ENCODE data around the gene CD164. TPM values are rescaled to one million over a fixed set of nuclear protein-coding genes. Genes with fewer than 3 reads are reported as not detected.
"Not testable (repeated sequence)": the region's sequence is repeated elsewhere in the genome, so short reads cannot be mapped to it uniquely, and the experiment has no call there.

CD164 gene
- total RNA-seq, 1 donor from 2014 or later, result 67.1 TPM

GRCh38 chr6:109342911-109343310 is 39.4 kb downstream of the CD164 start:
- no peak for DNase-seq

GRCh38 chr6:109342506-109342905 is 39.8 kb downstream of the CD164 start:
- DNase-seq, result no peak

DNA sequence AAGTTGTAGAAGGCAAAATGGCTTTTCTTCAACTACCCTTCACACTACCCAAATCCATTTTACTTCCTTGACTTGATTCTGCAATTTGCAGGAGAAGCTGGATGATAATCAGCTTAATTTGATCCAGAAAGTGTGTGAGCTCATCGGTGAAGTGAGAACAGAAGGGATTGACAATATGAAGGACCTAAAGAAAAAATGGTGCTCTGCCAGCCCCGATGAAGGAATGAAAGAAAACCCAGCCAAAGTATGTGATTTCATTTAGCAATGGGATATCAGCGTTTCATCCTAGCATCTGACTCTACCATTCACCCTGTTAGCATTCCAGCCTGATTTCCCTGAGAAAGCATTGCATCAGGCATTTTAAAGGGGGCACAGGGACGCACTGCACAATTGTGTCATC is 41.5 kb downstream of the CD164 start:
- no peak for DNase-seq

DNA sequence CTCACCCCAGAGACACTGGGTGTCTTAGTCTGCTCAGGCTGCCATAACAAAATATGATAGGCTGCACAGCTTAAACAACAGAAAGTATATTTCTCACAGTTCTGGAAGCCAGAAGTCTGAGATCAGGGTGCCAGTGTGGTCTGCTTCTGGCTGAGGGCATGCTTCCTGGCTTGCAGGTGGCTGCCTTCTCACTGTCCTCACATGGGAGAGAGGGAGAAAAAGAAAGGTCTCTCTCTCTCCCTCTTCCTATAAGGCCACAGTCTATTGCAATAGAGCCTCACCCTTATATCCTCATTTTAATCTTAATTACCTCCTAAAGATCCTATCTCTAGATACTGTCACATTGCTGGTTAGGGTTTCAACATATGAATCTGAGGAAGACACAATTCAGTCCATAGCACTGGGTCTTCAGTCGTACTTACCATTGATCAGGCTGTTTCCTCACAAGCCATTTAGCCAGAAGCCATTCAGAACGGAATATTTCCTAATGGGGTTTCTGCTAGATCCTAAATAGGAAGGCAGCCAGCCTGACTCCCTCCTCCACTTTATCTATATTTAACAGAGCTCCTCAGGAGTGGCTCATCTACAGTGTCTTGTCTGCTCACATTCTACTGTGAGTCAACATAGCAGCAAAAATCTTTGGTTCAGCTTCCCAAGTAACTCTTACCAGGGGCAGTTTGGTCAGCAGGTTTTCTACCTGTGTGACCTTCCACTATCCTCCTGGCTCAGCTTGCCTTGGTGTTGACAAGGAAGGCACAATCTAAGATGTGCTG is 42.2 kb downstream of the CD164 start:
- no peak for DNase-seq

GRCh38 chr6:109336221-109336961 is 45.9 kb downstream of the CD164 start:
- DNase-seq, result no peak

DNA sequence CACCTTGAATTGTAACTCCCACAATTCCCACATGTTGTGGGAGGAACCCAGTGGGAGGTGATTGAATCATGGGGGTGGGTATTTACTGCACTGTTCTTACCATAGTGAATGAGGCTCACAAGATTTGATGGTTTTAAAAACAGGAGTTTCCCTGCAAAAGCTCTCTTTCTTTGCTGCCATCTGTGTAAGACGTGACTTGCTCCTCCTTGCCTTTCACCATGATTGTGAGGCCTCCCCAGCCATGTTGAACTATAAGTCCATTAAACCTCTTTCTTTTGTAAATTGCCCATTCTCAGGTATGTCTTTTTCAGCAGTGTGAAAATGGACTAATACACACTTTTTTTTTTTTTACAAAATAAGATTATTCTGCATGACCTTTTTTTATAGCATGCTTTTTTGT is 48.4 kb downstream of the CD164 start:
- not testable (repeated sequence) for DNase-seq

- no peak for DNase-seq
Measured at GRCh38 chr6:109332748-109333147, 49.5 kb downstream of the CD164 start.

- no peak for DNase-seq
Measured at GRCh38 chr6:109331081-109331480, 51.2 kb downstream of the CD164 start.

GRCh38 chr6:109330263-109330662 is 52.0 kb downstream of the CD164 start:
- no peak for DNase-seq

DNA sequence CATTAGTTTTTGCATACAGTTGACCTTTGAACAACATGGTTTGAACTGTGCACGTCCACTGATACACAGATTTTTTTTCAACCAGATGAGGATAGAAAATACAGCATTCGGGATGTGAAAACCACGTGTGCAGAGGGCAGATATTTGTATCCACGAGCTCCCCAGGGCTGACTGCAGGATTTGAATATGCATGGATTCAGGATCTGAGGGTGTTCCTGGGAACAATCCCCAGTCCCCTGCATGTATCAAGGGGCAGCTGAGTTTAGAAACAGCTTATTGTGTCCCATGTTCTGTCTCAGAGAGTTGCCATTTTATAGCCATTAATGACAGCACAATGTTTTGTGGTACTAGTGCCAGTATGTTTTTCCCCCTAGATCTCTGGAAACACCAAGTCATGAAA is 53.6 kb downstream of the CD164 start:
- DNase-seq, result no peak

GRCh38 chr6:109327959-109328358 is 54.3 kb downstream of the CD164 start:
- DNase-seq, result no peak

GRCh38 chr6:109327491-109327890 is 54.8 kb downstream of the CD164 start:
- DNase-seq, result no peak

DNA sequence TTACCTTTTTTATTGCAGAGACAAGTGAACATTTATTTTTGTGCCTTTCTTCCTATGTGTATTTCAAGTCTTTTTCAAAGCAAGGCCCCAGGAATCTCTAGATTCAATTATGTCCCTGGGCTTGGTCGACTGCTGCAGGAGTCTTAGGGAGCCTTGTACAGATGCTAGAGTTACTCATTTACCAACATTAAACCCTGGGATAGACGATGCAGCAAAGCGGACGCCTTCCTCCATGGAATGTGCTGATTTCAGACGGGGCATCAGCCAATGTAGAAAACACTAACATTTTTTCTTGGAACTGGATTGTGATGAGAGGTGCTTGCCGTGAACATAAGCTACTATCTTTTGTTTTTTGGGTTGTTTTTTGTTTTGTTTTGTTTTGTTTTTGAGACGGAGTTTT is 55.9 kb downstream of the CD164 start:
- DNase-seq, result no peak

- peak; percentile 23 for DNase-seq
Measured at GRCh38 chr6:109325400-109325801, 56.9 kb downstream of the CD164 start.

DNA sequence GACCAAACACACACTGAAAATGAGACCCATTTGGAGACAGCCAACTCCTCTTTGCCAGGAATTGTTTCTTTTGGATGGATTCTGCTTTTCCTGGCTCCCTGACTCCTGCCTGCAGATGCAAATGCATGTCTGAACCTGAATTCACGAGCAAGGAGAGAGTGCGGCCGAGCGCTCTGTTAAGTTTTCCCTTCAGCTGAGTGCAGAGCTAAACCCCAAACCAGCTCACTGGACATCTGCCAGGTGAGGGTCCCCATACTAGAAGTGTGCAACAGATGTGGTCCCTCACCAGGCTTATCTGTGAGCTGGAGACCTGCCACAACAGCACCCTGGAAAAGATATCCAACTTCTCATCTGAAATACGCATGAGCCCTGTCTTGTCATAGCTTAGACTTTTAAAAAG is 59.0 kb downstream of the CD164 start:
- no peak for DNase-seq

DNA sequence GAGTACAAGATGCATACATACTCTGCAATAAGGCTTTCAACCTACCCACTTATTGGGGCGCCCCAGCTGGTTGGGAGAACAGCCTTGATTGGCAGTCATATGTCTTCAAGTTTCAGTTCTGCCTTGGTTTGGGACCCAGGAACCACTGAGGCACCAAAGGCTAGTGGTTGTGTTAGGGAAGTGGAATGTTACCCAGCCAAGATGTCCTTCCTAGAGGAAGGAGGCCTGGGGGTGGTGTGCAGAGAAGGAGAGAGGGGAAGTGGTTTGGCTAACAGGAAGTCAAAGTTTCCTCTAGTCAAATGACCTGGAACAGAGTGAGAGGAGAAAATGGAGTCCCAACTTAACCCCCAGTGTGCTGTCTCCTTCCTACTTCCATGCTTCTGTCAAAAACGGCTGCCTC is 59.4 kb downstream of the CD164 start:
- DNase-seq, result peak; percentile 10

GRCh38 chr6:109321752-109322151 is 60.5 kb downstream of the CD164 start:
- no peak for DNase-seq

- DNase-seq, result no peak
Measured at GRCh38 chr6:109320072-109320471, 62.2 kb downstream of the CD164 start.

- peak; percentile 43 for DNase-seq
Measured at GRCh38 chr6:109318328-109318876, 63.9 kb downstream of the CD164 start.

- DNase-seq, result no peak
Measured at GRCh38 chr6:109316909-109317308, 65.4 kb downstream of the CD164 start.
